IMR-90 (cell line): ENCODE measurements around the gene TBC1D8. TPM values are rescaled to one million over a fixed set of nuclear protein-coding genes. Genes with fewer than 3 reads are reported as not detected.

ENCODE experiments used
- ATAC-seq: fragments of 200-7000 bp; cut with Tn5 transposase; 2 replicates; pipeline ENCODE4 v1.9.1; 2020; ENCODE audit warnings: low read depth, mild to moderate bottlenecking, moderate library complexity
- BruUV-seq: library from RNA; stranded (reverse); fragments of 400-500 nt; replicated peaks from 2 replicates; lab custom pipeline; 2021; lab: Mats Ljungman, UMichigan
- CTCF ChIA-PET: fragments of 300-600 bp; formaldehyde crosslinking; extraction: SDS; loops from one replicate; lab custom pipeline; 2021; ENCODE audit warnings: antibody characterized with exemption; lab: Yijun Ruan, JAX
- POLR2A ChIA-PET: fragments of 300-600 bp; sonication (Branson Sonifier 250); formaldehyde crosslinking; loops from one replicate; lab custom pipeline; 2022; ENCODE audit warnings: antibody characterized with exemption; ENCODE audit not compliant: unreplicated experiment; lab: Charles Lee
- DNase-seq: peaks from one replicate; pipeline ENCODE4 v3.0.0; 2013
- H2AFZ ChIP-seq: replicated peaks from 2 replicates; pipeline ENCODE3; 2013; ENCODE audit warnings: low read length, mild to moderate bottlenecking; ENCODE audit not compliant: poor library complexity
- H2AK5ac ChIP-seq: 2 replicates; pipeline ENCODE4 v1.6.1; 2013; ENCODE audit warnings: low read depth, low read length, inconsistent platforms
- H2AK9ac ChIP-seq: replicated peaks from 2 replicates; pipeline ENCODE3; 2013; ENCODE audit warnings: mild to moderate bottlenecking, low read depth, low read length, moderate library complexity; ENCODE audit not compliant: poor library complexity
- H2BK120ac ChIP-seq: 2 replicates; pipeline ENCODE4 v1.6.1; 2013; ENCODE audit warnings: low read depth, low read length, inconsistent platforms
- H2BK15ac ChIP-seq: 3 replicates; pipeline ENCODE4 v1.6.1; 2013; ENCODE audit warnings: low read depth, low read length, inconsistent platforms
- H2BK20ac ChIP-seq: 2 replicates; pipeline ENCODE4 v1.6.1; 2013; ENCODE audit warnings: low read depth, mild to moderate bottlenecking, inconsistent platforms, low read length, moderate library complexity
- H2BK5ac ChIP-seq: 2 replicates; pipeline ENCODE4 v1.6.1; 2013; ENCODE audit warnings: mild to moderate bottlenecking, low read depth, low read length, inconsistent platforms; ENCODE audit not compliant: poor library complexity, severe bottlenecking
- H3K14ac ChIP-seq: replicated peaks from 2 replicates; pipeline ENCODE4 v1.6.1; 2013; ENCODE audit warnings: low read depth, low read length, inconsistent platforms
- H3K18ac ChIP-seq: 2 replicates; pipeline ENCODE4 v1.6.1; 2013; ENCODE audit warnings: low read depth, low read length, control low read depth
- H3K23ac ChIP-seq: 2 replicates; pipeline ENCODE4 v1.6.1; 2013; ENCODE audit warnings: low read depth, low read length, inconsistent platforms
- H3K27ac ChIP-seq: 2 replicates; pipeline ENCODE4 v1.5.1; 2013; ENCODE audit warnings: mild to moderate bottlenecking, control low read depth, low read length; ENCODE audit not compliant: insufficient read depth
- H3K27me3 ChIP-seq: 2 replicates; pipeline ENCODE4 v1.6.1; 2013; ENCODE audit warnings: low read length; ENCODE audit not compliant: control insufficient read depth, insufficient read depth
- H3K36me3 ChIP-seq: 2 replicates; pipeline ENCODE4 v1.6.1; 2013; ENCODE audit warnings: low read length, mixed read lengths; ENCODE audit not compliant: control insufficient read depth, insufficient read depth
- H3K4ac ChIP-seq: 2 replicates; pipeline ENCODE4 v1.6.1; 2013; ENCODE audit warnings: low read depth, low read length, inconsistent platforms
- H3K4me1 ChIP-seq: 2 replicates; pipeline ENCODE4 v1.6.1; 2013; ENCODE audit warnings: low read length, mixed read lengths; ENCODE audit not compliant: control insufficient read depth, insufficient read depth
- H3K4me2 ChIP-seq: 2 replicates; pipeline ENCODE4 v1.6.1; 2013; ENCODE audit warnings: low read depth, mild to moderate bottlenecking, control low read depth, low read length, moderate library complexity
- H3K4me3 ChIP-seq: 2 replicates; pipeline ENCODE4 v1.5.1; 2013; ENCODE audit warnings: low read depth, mild to moderate bottlenecking, control low read depth, low read length, moderate library complexity; ENCODE audit not compliant: insufficient read depth
- H3K56ac ChIP-seq: 2 replicates; pipeline ENCODE4 v1.6.1; 2013; ENCODE audit warnings: low read length, inconsistent platforms; ENCODE audit not compliant: insufficient read depth; ENCODE audit errors: extremely low read depth
- H3K79me1 ChIP-seq, 2 experiments: 2 replicates each; pipeline ENCODE4 v1.6.1; 2013; ENCODE audit warnings: low read length in 2 of 2, inconsistent platforms in 1 of 2, low read depth in 1 of 2
- H3K9ac ChIP-seq: 2 replicates; pipeline ENCODE4 v1.6.1; 2013; ENCODE audit warnings: low read depth, low read length, control low read depth
- H3K9me1 ChIP-seq: 2 replicates; pipeline ENCODE4 v1.6.1; 2013; ENCODE audit warnings: low read length, inconsistent platforms; ENCODE audit not compliant: insufficient read depth
- H3K9me3 ChIP-seq: 2 replicates; pipeline ENCODE4 v1.6.1; 2013; ENCODE audit warnings: low read length; ENCODE audit not compliant: control insufficient read depth, insufficient read depth
- H4K20me1 ChIP-seq: 2 replicates; pipeline ENCODE4 v1.6.1; 2013; ENCODE audit warnings: low read length, inconsistent platforms; ENCODE audit not compliant: insufficient read depth
- H4K5ac ChIP-seq: 2 replicates; pipeline ENCODE4 v1.6.1; 2013; ENCODE audit warnings: mild to moderate bottlenecking, low read depth, low read length, control low read depth
- H4K8ac ChIP-seq, 2 experiments: 2 replicates each; pipeline ENCODE4 v1.6.1; 2013; ENCODE audit warnings: low read depth in 2 of 2, low read length in 2 of 2, control low read depth in 1 of 2, inconsistent platforms in 1 of 2
- H4K91ac ChIP-seq: 2 replicates; pipeline ENCODE4 v1.6.1; 2013; ENCODE audit warnings: low read depth, low read length, inconsistent platforms; ENCODE audit not compliant: insufficient read depth
- BHLHE40 ChIP-seq: fragments of 150-350 bp; IDR thresholded peaks from 2 replicates; pipeline ENCODE4 v1.6.1; 2016; ENCODE audit warnings: mild to moderate bottlenecking, low read depth, low read length
- CEBPB ChIP-seq: IDR thresholded peaks from 2 replicates; pipeline ENCODE4 v1.6.1; 2012; ENCODE audit warnings: low read depth, low read length, improper control_type of control experiment
- CHD1 ChIP-seq: IDR thresholded peaks from 2 replicates; pipeline ENCODE4 v1.6.1; 2012; ENCODE audit warnings: low read depth, low read length, improper control_type of control experiment
- CTCF ChIP-seq: conservative IDR thresholded peaks from 2 replicates; pipeline ENCODE4 v1.5.1; 2012; ENCODE audit warnings: mild to moderate bottlenecking, low read depth, low read length, improper control_type of control experiment
- FOS ChIP-seq: fragments of 150-350 bp; IDR thresholded peaks from 2 replicates; pipeline ENCODE4 v1.6.1; 2016; ENCODE audit warnings: low read depth, low read length
- MAFK ChIP-seq: IDR thresholded peaks from 2 replicates; pipeline ENCODE4 v1.6.1; 2012; ENCODE audit warnings: low read depth, low read length, improper control_type of control experiment
- MAZ ChIP-seq: IDR thresholded peaks from 2 replicates; pipeline ENCODE4 v1.6.1; 2012; ENCODE audit warnings: low read depth, mild to moderate bottlenecking, low read length, improper control_type of control experiment, moderate library complexity, borderline replicate concordance
- MXI1 ChIP-seq: IDR thresholded peaks from 2 replicates; pipeline ENCODE4 v1.6.1; 2012; ENCODE audit warnings: low read depth, mild to moderate bottlenecking, low read length, moderate library complexity, borderline replicate concordance
- POLR2A ChIP-seq: IDR thresholded peaks from 2 replicates; pipeline ENCODE4 v1.6.1; 2012; ENCODE audit warnings: mild to moderate bottlenecking, low read depth, low read length
- RAD21 ChIP-seq: IDR thresholded peaks from 2 replicates; pipeline ENCODE4 v1.6.1; 2012; ENCODE audit warnings: low read length, improper control_type of control experiment
- RCOR1 ChIP-seq: IDR thresholded peaks from 2 replicates; pipeline ENCODE4 v1.6.1; 2012; ENCODE audit warnings: mild to moderate bottlenecking, low read length, improper control_type of control experiment; ENCODE audit not compliant: insufficient replicate concordance
- SMC3 ChIP-seq: fragments of 150-350 bp; IDR thresholded peaks from 2 replicates; pipeline ENCODE4 v1.6.1; 2016; ENCODE audit warnings: low read depth, mild to moderate bottlenecking, antibody characterized with exemption, low read length, moderate library complexity
- WGBS, 2 experiments: methylation state at CpG; one replicate each; pipeline versions ENCODE4 v1.1.5 to v1.1.7; 2013; ENCODE audit warnings: missing lambda C conversion rate in 2 of 2; ENCODE audit not compliant: insufficient read length in 1 of 2; ENCODE audit errors: extremely low coverage in 2 of 2; 5-methylcytosine and 5-hydroxymethylcytosine counted together
- dilution Hi-C: fragments of 300-500 bp; cut with HindIII; formaldehyde crosslinking; loops from one replicate; pipeline ENCODE4 v1.14.3; 2018; ENCODE audit warnings: low sequenced_read_pairs; ENCODE audit not compliant: unreplicated experiment
- in situ Hi-C: fragments of 300-500 bp; cut with MboI; formaldehyde crosslinking; loops from 3 replicates; pipeline ENCODE4 v1.14.3; 2019; ENCODE audit warnings: low sequenced_read_pairs, inconsistent platforms, mixed read lengths
- intact Hi-C: fragments of 100-400 bp; cut with micrococcal nuclease; formaldehyde crosslinking; loops from 2 replicates; pipeline ENCODE4 v1.10.0; 2022
- polyA plus RNA-seq, 3 experiments: library from polyadenylated mRNA; depleted of rRNA; stranded (reverse); fragments of >200 nt; gene quantifications; 2 replicates each; pipeline ENCODE4 v1.2.3, GENCODE V29; 2012; ENCODE audit warnings: low replicate concordance in 1 of 3
- total RNA-seq: library from RNA; depleted of rRNA; stranded (reverse); fragments of >200 nt; gene quantifications from 2 replicates; pipeline ENCODE4 v1.2.3, GENCODE V29; 2012
- TF ChIP-seq, protein P1 (sequence below): fragments of 150-350 bp; IDR thresholded peaks from 2 replicates; pipeline ENCODE4 v1.6.1; 2017; ENCODE audit warnings: mild to moderate bottlenecking, antibody characterized with exemption, low read length, low read depth
- TF ChIP-seq, protein P2 (sequence below): fragments of 150-350 bp; IDR thresholded peaks from 2 replicates; pipeline ENCODE4 v1.6.1; 2016; ENCODE audit warnings: low read depth, mild to moderate bottlenecking, low read length, moderate library complexity, borderline replicate concordance

Gene TBC1D8
- total and polyA plus RNA-seq, 2 of the 4 experiments (the other 2 are of a cell fraction) = 1.3 to 1.5 TPM

DNA sequence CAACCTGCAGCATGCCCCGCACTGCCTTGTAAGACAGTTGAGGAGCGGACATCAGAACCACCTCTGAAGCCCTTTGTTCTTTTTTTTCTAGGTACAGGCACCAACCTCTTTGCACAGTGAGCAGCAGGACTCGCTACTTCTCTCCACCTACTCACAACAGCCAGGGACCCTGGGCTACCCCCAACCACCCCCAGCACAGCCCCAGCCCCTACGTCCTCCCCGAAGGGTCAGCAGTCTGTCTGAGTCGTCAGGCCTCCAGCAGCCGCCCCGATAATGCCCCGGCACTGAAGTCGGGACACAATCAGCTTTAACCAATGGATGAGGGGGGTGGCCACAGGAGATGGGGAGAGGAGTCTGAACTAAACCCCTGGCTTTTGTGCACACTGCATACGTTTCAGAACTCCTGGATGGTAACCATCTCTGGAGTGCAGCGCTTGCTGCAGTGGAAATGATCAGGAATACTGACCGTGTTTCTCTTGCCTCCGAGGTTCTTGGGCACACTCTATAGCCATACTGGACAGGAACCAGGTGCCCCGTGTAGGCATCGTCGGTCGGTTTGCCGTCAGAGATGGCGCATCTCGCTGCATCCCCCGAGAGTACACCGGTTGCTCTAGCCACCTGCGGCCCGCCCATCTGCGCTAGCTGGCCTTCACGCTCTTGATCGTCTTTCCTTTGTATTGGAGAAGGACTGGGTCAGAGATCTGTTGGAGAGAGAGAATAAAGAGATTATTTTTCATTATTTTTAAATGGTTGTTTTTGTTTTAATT, 155.7 kb downstream of the TBC1D8 start:
- H3K4me2 ChIP-seq = no peak overlapping the region
- no peak overlapping the region for H3K9ac ChIP-seq
- intact Hi-C loops (no loop called here), dilution Hi-C loops (no loop called here), in situ Hi-C loops (no loop called here)
- H3K79me1 ChIP-seq = no peaks in the 10 kb centered on the region
- H3K36me3 ChIP-seq = peaks cover 11% of the 10 kb centered on the region
- H3K9me1 ChIP-seq = 0 out of 2 replicates have a peak, but pooled peaks cover 3% of the 10 kb centered on the region
- H2BK120ac ChIP-seq = no peak overlapping the region
- no peak overlapping the region for H3K4me3 ChIP-seq
- H4K5ac ChIP-seq = no peak overlapping the region
- ATAC-seq (no peak), DNase-seq (no peak)
- H3K23ac ChIP-seq = no peak overlapping the region
- WGBS, 2 experiments = 98% methylated on average over 18 of the region's 28 CpGs; no CpG with 5 or more reads in 1 of the 2 experiments
- ChIA-PET CTCF (interaction anchor here (0.6 kb wide), 1 partner anchor 232 kb away, joined by 3 read pairs; no protein-coding TSS in a partner anchor), POLR2A (no interaction called here)
- no peak overlapping the region for H3K18ac ChIP-seq
- H2AK5ac ChIP-seq = no peak overlapping the region
- no TSS peak for BruUV-seq
- no peak overlapping the region for H3K56ac ChIP-seq
- H3K27me3 ChIP-seq = no peaks in the 10 kb centered on the region
- no peak overlapping the region for H2BK20ac ChIP-seq
- H2AK9ac ChIP-seq = no peak overlapping the region
- no peak overlapping the region for H2BK5ac ChIP-seq
- no peaks in the 10 kb centered on the region for H3K9me3 ChIP-seq
- H4K91ac ChIP-seq = no peak overlapping the region
- no peak overlapping the region for H3K14ac ChIP-seq
- H4K8ac ChIP-seq = no peak overlapping the region
- H3K4me1 ChIP-seq = no peaks in the 10 kb centered on the region
- no peak overlapping the region for H2BK15ac ChIP-seq
- no peak overlapping the region for H3K27ac ChIP-seq
- TF ChIP-seq, protein P1, sequence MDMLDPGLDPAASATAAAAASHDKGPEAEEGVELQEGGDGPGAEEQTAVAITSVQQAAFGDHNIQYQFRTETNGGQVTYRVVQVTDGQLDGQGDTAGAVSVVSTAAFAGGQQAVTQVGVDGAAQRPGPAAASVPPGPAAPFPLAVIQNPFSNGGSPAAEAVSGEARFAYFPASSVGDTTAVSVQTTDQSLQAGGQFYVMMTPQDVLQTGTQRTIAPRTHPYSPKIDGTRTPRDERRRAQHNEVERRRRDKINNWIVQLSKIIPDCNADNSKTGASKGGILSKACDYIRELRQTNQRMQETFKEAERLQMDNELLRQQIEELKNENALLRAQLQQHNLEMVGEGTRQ = no peak
- TF ChIP-seq MXI1 = no peak
- no peak for TF ChIP-seq RCOR1
- no peak for TF ChIP-seq CEBPB
- no peak for TF ChIP-seq POLR2A
- TF ChIP-seq MAFK = no peak
- TF ChIP-seq, protein P2, sequence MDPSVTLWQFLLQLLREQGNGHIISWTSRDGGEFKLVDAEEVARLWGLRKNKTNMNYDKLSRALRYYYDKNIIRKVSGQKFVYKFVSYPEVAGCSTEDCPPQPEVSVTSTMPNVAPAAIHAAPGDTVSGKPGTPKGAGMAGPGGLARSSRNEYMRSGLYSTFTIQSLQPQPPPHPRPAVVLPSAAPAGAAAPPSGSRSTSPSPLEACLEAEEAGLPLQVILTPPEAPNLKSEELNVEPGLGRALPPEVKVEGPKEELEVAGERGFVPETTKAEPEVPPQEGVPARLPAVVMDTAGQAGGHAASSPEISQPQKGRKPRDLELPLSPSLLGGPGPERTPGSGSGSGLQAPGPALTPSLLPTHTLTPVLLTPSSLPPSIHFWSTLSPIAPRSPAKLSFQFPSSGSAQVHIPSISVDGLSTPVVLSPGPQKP = no peak
- TF ChIP-seq CTCF = no peak
- no peak for TF ChIP-seq FOS
- TF ChIP-seq MAZ = no peak
- TF ChIP-seq CHD1 = no peak
- TF ChIP-seq BHLHE40 = no peak
- no peak for TF ChIP-seq RAD21
- TF ChIP-seq SMC3 = no peak
- no peak overlapping the region for H2AFZ ChIP-seq
- no peaks in the 10 kb centered on the region for H4K20me1 ChIP-seq
- H3K4ac ChIP-seq = no peak overlapping the region
